GM18873 (cell line): ENCODE measurements around the gene PSMD12.
"Not testable (repeated sequence)": the region's sequence is repeated elsewhere in the genome, so short reads cannot be mapped to it uniquely, and the experiment has no call there.

Source experiments
- ATAC-seq: cut with Tn5 transposase; IDR thresholded peaks from one replicate; pipeline ENCODE4 v1.9.1; 2021; ENCODE audit warnings: mild to moderate bottlenecking, moderate library complexity, moderate number of reproducible peaks; ENCODE audit not compliant: unreplicated experiment, low FRiP score

The PSMD12 gene

DNA sequence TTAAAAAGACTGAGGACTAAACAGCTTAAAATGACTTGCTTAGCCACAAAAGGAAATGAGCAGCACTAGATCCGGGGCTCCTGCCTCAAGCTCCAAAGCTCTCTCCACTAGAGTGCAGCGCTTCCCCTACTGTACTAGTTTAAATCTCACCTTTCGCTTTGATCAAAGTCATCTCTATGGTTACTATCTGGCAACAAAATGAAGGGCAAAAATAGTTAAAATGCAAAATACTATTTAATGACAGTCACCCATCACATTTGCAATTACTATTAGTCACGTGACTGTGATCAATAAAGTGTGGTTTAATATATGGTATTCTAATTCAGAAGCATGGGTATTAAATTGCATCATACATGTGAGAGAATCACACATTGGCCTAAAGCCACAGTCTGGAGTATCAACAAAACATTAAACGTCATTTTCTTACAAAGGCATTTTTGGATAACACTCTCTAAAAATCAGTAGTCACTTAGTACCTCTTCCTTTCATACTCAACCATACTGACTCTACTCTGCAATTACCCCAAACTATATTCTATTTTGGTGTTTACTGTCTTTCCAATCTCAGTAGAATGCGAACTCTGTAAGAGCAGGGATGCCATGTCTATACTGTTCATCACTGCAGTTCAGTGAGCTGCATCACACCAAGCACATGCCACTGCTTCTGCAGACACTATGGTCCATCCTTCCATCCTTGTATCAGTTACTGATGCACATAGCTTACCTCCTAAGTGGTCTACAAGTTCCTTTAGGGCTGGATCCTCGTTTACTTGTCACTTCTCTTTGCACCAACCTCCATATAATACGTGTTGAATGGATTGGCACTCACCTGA is 6.2 kb downstream of the PSMD12 start:
- ATAC-seq, result no peak

DNA sequence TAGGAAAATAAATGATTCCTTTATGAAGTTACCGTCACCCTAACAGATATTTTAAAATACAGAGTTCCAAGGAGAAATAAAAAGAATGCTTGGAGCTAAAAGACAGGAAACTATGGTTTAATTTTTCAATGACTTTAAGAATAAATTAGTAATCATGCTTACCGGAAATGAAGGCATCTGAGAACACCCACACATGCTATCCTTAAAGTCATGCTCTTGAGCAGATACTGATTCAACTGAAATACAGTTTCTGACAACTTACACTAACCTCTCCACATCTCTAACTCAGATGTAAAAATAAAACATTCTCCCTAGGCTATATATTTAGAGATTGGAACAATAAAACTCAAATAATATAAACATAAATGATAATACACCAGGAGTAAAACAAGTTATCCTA is 7.8 kb downstream of the PSMD12 start:
- ATAC-seq, result no peak

DNA sequence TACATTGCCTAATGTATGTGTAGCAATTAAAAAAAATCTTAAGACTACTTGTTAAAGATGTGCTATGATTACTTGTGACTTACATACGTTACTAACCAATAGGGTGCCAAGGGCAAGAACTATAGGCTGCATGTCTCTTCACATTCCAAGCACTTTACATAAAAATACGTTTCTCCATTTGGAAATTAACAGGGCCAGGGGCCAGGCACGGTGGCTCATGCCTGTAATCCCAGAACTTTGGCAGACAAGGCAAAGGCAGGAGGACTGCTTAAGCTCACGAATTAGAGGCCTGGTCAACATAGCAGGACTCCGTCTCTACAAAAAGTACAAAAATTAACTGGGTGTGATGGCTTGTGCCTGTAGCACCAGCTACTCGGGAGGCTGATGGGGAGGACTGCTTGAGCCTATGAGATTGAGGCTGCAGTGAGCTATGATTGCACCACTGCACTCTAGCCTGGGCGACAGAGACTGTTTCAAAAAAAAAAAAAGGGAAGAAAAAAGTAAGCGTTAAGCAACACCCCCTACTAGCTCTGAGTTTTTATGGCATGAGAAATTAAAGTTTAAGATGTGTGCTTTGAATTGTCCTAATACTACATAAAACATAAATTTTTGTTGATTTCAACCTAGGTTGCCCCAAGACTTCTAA is 12.3 kb downstream of the PSMD12 start:
- no peak for ATAC-seq

DNA sequence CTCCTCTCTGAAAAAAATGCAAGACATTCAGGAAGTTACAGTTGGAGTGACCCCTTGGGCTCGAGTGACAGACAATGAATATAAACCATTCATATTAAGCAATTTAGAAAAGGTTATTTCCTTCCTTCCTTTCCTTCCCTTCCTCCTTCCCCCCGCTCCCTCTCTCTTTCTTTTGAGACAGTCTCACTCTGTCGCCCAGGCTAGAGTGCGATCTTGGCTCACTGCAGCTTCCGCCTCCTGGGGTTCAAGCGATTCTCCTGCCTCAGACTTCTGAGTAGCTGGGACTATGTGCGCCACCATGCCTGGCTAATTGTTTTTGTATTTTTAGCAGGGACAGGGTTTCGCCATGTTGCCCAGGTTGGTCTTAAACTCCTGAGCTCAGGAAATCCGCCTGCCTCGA is 13.2 kb downstream of the PSMD12 start:
- no peak for ATAC-seq

GRCh38 chr17:67349420-67349819 is 17.0 kb downstream of the PSMD12 start:
- no peak for ATAC-seq

DNA sequence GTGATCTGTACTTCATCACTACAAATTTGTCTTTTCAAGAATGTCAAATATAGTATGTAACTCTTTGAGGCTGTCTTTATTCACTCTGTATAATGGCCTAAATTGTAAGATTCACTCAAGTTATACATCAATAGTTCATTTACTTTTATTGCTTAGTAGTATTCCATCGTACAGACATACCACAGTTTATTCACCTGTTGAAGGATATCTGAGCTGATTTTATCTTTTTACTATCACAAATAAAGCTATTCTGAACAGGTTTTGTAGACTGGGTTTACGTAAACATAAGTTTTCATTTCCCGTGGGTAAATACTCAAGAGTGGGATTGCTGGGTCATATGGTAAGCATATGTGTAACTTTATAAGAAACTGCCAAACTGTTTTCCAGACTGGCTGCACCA is 18.6 kb downstream of the PSMD12 start:
- no peak for ATAC-seq

DNA sequence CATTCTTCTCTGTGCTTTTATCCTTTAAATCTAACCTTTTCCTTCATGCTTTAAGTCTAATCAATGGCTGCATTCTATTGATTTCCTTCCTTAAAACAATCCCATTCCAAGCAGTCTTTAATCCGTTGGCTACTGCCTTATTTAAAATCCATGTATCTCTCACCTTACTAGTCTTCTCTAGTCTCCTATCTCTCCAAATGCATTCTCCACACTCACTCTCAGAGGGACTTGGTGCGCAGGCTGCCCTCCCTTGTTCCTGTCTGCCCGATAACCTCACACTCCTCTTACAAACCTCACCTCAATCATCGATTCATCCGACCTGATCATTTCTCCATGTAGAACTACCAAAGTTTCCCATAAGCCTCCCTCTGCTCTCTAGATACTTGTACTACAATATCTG is 23.1 kb downstream of the PSMD12 start:
- no peak for ATAC-seq

GRCh38 chr17:67338353-67338752 is 28.0 kb downstream of the PSMD12 start:
- ATAC-seq, result not testable (repeated sequence)

- no peak for ATAC-seq
Observed at GRCh38 chr17:67336859-67337258, 29.5 kb downstream of the PSMD12 start.

DNA sequence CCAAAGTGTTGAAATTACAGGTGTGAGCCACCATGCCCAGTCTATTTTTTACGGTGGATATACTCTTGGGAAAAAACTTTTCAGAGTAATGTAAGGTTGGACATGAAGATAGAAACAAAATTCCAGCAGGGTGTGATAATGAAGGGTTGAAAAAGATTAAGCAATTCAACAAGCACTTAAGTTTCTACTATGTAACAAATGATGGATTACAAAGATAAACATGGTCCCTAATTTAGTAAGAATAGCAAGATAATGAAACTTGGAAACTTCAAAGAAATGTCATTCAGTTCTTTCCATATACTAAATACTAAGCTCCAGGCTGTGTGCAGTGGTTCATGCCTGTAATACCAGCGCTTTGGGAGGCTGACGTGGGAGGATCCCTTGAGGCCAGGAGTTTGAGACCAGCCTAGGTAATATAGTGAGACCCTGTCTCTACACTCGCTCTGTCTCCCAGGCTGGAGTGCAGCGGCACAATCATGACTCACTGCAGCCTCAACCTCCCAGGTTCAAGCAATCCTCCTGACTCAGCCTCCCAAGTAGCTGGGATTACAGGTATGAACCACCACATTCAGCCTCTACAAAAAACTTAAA is 31.0 kb downstream of the PSMD12 start:
- no peak for ATAC-seq

DNA sequence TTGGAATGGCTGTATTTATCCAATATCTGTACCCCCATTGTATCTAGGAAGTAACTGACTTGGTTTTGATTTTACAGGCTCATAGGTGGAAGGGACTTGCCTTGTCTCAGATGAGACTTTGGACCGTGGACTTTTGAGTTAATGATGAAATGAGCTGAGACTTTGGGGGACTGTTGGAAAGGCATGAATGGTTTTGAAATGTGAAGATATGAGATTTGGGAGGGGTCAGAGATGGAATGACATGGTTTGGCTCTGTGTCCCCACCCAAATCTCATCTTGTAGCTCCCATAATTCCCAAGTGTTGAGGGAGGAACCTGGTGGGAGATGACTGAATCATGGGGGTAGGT is 34.2 kb downstream of the PSMD12 start:
- ATAC-seq, result not testable (repeated sequence)

DNA sequence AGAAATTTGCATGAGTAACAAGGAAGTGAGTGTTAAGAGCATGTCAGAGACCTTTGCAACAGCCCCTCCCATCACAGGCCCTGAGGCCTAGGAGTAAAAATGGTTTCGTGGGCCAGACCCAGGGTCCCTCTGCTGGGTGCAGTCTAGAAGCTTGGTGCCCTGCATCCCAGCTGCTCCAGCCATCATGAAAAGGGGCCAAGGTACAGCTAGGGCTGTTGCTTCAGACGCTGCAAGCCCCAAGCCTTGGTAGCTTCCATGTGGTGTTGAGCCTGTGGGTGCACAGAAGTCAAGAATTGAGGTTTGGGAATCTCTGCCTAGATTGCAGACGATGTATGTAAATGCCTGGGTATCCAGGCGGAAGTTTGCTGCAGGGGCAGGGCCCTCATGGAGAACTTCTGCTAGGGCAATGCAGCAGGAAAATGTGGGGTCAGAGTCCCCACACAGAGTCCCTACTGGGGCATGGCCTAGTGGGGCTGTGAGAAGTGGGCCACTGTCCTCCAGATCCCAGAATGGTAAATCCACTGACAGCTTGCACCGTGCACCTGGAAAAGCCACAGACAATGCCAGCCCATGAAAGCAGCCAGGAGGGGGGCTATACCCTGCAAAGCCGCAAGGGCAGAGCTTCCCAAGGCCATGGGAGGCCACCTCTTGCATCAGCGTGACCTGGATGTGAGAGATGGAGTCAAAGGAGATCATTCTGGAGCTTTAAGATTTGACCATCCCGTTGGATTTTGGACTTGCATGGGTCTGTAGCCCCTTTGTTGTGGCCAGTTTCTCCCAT is 34.8 kb downstream of the PSMD12 start:
- ATAC-seq, result not testable (repeated sequence)

- no peak for ATAC-seq
Observed at GRCh38 chr17:67328026-67328425, 38.4 kb downstream of the PSMD12 start.

DNA sequence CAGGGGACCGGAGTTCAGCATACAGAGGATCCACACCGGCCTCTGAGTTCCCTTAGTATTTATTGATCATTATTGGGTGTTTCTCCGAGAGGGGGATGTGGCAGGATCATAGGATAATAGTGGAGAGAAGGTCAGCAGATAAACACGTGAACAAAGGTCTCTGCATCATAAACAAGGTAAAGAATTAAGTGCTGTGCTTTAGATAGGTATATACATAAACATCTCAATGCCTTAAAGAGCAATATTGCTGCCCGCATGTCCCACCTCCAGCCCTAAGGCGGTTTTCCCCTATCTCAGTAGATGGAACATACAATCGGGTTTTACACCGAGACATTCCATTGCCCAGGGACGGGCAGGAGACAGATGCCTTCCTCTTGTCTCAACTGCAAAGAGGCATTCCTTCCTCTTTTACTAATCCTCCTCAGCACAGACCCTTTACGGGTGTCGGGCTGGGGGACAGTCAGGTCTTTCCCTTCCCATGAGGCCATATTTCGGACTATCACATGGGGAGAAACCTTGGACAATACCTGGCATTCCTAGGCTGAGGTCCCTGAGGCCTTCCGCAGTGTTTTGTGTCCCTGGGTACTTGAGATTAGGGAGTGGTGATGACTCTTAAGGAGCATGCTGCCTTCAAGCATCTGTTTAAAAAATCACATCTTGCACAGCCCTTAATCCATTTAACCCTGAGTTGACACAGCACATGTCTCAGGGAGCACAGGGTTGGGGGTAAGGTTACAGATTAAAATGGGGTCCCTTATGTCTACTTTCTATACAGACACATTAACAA is 39.2 kb downstream of the PSMD12 start:
- ATAC-seq, result not testable (repeated sequence)

- ATAC-seq, result no peak
Observed at GRCh38 chr17:67326440-67326839, 39.9 kb downstream of the PSMD12 start.

- ATAC-seq, result no peak
Observed at GRCh38 chr17:67324330-67324729, 42.0 kb downstream of the PSMD12 start.

DNA sequence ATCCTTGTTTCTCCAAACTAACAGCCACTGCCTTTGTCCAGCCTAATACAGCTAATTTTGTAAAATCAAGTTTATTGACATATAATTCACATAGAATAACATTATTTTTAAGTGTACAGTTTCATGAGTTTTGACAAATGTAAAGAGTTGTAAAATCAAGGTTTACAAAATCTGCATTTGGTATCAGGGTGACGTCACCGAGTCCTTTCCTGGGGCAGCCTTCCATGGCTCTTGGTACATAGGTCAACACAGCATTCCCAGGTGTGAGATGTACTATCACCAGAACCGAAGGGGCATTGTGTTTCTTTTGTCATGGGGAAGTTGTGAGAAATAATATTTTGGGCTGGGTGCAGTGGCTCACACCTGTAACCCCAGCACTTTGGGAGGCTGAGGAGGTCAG is 42.9 kb downstream of the PSMD12 start:
- ATAC-seq, result no peak

DNA sequence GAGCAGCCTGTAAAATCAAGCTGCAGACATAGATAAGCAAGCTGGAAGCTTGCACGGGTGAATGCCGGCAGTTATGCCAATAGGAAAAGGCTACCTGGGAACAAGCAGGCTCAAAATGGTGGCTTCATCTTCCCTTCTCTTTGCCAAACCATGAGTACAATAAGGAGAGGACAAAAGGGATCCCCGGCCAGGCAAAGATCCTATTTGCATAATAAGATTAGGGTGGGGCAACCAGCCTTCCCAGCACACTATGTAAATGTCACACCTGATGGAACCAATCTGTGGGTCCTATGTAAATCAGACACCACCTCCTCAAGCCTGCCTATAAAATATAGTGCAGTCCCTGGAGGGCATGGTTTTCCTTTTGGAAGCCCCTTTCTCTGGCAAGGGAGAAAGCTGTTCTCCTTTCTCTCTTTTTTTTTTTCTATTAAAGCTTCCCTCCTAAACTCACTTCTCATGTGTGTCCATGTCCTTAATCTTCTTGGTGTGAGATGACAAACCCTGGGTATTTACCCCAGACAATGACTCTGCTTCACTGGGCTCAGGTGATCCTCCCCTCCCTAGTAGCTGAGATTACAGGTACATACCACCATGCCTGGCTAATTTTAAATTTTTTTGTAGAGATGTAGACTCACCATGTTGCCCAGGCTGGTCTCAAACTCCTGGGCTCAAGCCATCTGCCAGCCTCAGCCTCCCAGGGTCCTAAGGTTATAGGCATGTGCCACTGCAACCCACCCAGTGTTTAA is 44.2 kb downstream of the PSMD12 start:
- no peak for ATAC-seq

DNA sequence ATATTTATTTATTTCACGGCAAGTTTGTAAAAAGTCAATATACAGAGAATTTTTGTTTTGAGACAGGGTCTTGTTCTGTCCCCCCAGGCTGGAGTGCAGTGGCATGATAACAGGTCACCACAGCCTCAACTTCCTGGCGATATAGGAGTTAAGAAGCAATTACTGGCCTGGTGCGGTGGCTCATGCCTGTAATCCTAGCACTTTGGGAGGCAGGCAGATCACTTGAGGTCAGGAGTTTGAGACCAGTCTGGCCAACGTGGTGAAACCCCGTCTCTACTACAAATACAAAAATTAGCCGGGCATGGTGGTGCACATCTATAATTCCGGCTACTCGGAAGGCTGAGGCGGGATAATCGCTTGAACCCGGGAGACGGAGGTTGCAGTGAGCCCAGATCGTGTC is 44.9 kb downstream of the PSMD12 start:
- not testable (repeated sequence) for ATAC-seq

DNA sequence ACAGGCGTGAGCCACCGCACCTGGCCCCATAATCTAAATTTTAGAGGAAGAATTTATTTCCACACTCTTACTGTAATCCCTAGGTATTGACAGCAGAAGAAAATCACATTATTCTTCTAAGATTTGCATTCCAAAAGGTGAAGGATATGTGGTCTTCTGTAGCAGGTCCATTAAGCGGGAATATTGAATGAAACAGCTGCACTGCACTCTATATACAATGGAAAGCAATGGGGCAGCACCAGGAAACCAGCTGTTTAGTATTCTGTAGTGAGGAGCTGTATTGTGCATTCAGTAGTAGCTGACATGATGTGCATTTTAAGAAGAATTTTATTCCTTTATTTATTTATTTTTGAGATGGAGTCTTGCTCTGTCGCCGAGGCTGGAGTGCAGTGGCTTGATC is 49.6 kb downstream of the PSMD12 start:
- no peak for ATAC-seq
